Keratinocyte (primary cell): Measurements from ENCODE around the gene HNF4A. TPM values are rescaled to one million over a fixed set of nuclear protein-coding genes. Genes with fewer than 3 reads are reported as not detected.

Experiments used
- DNase-seq: peaks from one replicate; pipeline ENCODE4 v3.0.0-alpha.2; 2011; ENCODE audit warnings: low read depth, missing footprints, low spot score
- FAIRE-seq: peaks from 2 replicates; lab custom pipeline; 2011; peaks lifted over from hg19 to GRCh38; lab: Jason Lieb, UNC
- H2AFZ ChIP-seq: 2 replicates; pipeline ENCODE4 v1.6.0; 2012; ENCODE audit warnings: low read length, control low read depth, inconsistent platforms; ENCODE audit not compliant: control insufficient read depth
- H3K27ac ChIP-seq: 2 replicates; pipeline ENCODE4 v1.5.1; 2011; ENCODE audit warnings: low read length; ENCODE audit not compliant: control insufficient read depth, insufficient read depth
- H3K27me3 ChIP-seq: 3 replicates; pipeline ENCODE4 v1.6.0; 2011; ENCODE audit warnings: low read length; ENCODE audit not compliant: control insufficient read depth, insufficient read depth; ENCODE audit errors: extremely low read depth
- H3K36me3 ChIP-seq, 2 experiments: 2 replicates in 1 of 2; 3 replicates in 1 of 2; pipeline ENCODE4 v1.5.1; 2011; ENCODE audit warnings: low read length in 2 of 2, mild to moderate bottlenecking in 1 of 2; ENCODE audit not compliant: control insufficient read depth in 2 of 2, insufficient read depth in 2 of 2; ENCODE audit errors: extremely low read depth in 1 of 2
- H3K4me1 ChIP-seq: 3 replicates; pipeline ENCODE4 v1.5.1; 2011; ENCODE audit warnings: low read length; ENCODE audit not compliant: control insufficient read depth, insufficient read depth; ENCODE audit errors: extremely low read depth
- H3K4me2 ChIP-seq: 3 replicates; pipeline ENCODE4 v1.6.0; 2011; ENCODE audit warnings: low read depth, low read length; ENCODE audit not compliant: control insufficient read depth, insufficient read depth; ENCODE audit errors: extremely low read depth
- H3K4me3 ChIP-seq, 3 experiments: fragments of 200-600 bp in 1 of 3; sonication (generic) in 1 of 3; 2 replicates in 2 of 3; 3 replicates in 1 of 3; pipeline ENCODE4 v1.5.1; 2011 to 2016; ENCODE audit warnings: low read length in 3 of 3, mild to moderate bottlenecking in 3 of 3, control low read depth in 2 of 3, inconsistent platforms in 1 of 3, low read depth in 1 of 3, mixed read lengths in 1 of 3, mixed run types in 1 of 3, moderate library complexity in 1 of 3; ENCODE audit not compliant: control insufficient read depth in 2 of 3, insufficient read depth in 2 of 3; ENCODE audit errors: extremely low read depth in 1 of 3
- H3K79me2 ChIP-seq: 2 replicates; pipeline ENCODE4 v1.6.0; 2012; ENCODE audit warnings: low read length; ENCODE audit not compliant: control insufficient read depth, insufficient read depth
- H3K9ac ChIP-seq: 3 replicates; pipeline ENCODE4 v1.6.0; 2011; ENCODE audit warnings: low read length; ENCODE audit not compliant: control insufficient read depth, insufficient read depth; ENCODE audit errors: extremely low read depth
- H3K9me1 ChIP-seq: 3 replicates; pipeline ENCODE4 v1.6.0; 2011; ENCODE audit warnings: low read length; ENCODE audit not compliant: control insufficient read depth, insufficient read depth; ENCODE audit errors: extremely low read depth
- H3K9me3 ChIP-seq: 2 replicates; pipeline ENCODE4 v1.5.1; 2012; ENCODE audit warnings: low read depth, low read length; ENCODE audit not compliant: control insufficient read depth
- H4K20me1 ChIP-seq: 3 replicates; pipeline ENCODE4 v1.6.0; 2011; ENCODE audit warnings: low read length; ENCODE audit not compliant: control insufficient read depth, insufficient read depth; ENCODE audit errors: extremely low read depth
- EZH2 ChIP-seq: IDR thresholded peaks from one replicate; pipeline ENCODE4 v1.6.1; 2012; ENCODE audit warnings: inconsistent platforms, mild to moderate bottlenecking, low read length, moderate library complexity
- dilution Hi-C: fragments of 300-500 bp; cut with MboI; formaldehyde crosslinking; loops from one replicate; pipeline ENCODE4 v1.7.0; 2020; ENCODE audit warnings: low sequenced_read_pairs; ENCODE audit not compliant: extremely low pct_ligation_motif_present
- polyA plus RNA-seq, 5 experiments: library from polyadenylated mRNA; depleted of rRNA in 3 of 5; stranded (reverse) in 3 of 5; stranded (forward) in 1 of 5; unstranded in 1 of 5; fragments of >200 nt; gene quantifications; 1 replicate in 1 of 5; 2 replicates in 3 of 5; 3 replicates in 1 of 5; pipeline versions ENCODE4 v1.2.1 to v1.2.3, GENCODE V29; 2011 to 2012; ENCODE audit warnings: missing spikeins in 2 of 5, low read depth in 1 of 5, low replicate concordance in 1 of 5
- TF ChIP-seq, protein P1 (sequence below), 3 experiments: IDR thresholded peaks in 1 of 3; conservative IDR thresholded peaks in 1 of 3; optimal IDR thresholded peaks in 1 of 3; 2 replicates in 2 of 3; 3 replicates in 1 of 3; pipeline versions ENCODE3 to v1.5.1; 2011; ENCODE audit warnings: low read length in 3 of 3, mild to moderate bottlenecking in 3 of 3, moderate library complexity in 2 of 3, control low read depth in 1 of 3, inconsistent platforms in 1 of 3; ENCODE audit not compliant: insufficient read depth in 2 of 3; ENCODE audit errors: extremely low read depth in 1 of 3

The HNF4A gene
- polyA plus RNA-seq, 1 donor (not counting 4 experiments of a cell fraction or from before 2014, with no cell fraction given) = not detected

DNA sequence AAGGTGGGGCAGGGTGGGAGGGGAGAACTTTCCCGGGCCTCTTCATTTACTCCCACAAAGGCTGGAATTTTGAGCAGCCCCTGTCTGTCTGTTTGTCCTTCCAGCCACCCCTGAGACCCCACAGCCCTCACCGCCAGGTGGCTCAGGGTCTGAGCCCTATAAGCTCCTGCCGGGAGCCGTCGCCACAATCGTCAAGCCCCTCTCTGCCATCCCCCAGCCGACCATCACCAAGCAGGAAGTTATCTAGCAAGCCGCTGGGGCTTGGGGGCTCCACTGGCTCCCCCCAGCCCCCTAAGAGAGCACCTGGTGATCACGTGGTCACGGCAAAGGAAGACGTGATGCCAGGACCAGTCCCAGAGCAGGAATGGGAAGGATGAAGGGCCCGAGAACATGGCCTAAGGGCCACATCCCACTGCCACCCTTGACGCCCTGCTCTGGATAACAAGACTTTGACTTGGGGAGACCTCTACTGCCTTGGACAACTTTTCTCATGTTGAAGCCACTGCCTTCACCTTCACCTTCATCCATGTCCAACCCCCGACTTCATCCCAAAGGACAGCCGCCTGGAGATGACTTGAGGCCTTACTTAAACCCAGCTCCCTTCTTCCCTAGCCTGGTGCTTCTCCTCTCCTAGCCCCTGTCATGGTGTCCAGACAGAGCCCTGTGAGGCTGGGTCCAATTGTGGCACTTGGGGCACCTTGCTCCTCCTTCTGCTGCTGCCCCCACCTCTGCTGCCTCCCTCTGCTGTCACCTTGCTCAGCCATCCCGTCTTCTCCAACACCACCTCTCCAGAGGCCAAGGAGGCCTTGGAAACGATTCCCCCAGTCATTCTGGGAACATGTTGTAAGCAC is 74.1 kb downstream of the HNF4A start:
- no peaks in the 10 kb centered on the region for H4K20me1 ChIP-seq
- DNase-seq = no peak
- H3K4me2 ChIP-seq = no peak overlapping the region
- H3K27ac ChIP-seq = no peak overlapping the region
- H3K9me3 ChIP-seq = no peaks in the 10 kb centered on the region
- H3K27me3 ChIP-seq = peaks cover 19% of the 10 kb centered on the region
- H3K9me1 ChIP-seq = no peaks in the 10 kb centered on the region
- no peaks in the 10 kb centered on the region for H3K79me2 ChIP-seq
- dilution Hi-C loops = no loop called here
- no peak overlapping the region for H3K9ac ChIP-seq
- no peaks in the 10 kb centered on the region for H3K36me3 ChIP-seq
- FAIRE-seq = no peak
- H3K4me3 ChIP-seq = no peak overlapping the region
- H2AFZ ChIP-seq = no peak overlapping the region
- TF ChIP-seq EZH2 = no peak
- TF ChIP-seq, protein P1, sequence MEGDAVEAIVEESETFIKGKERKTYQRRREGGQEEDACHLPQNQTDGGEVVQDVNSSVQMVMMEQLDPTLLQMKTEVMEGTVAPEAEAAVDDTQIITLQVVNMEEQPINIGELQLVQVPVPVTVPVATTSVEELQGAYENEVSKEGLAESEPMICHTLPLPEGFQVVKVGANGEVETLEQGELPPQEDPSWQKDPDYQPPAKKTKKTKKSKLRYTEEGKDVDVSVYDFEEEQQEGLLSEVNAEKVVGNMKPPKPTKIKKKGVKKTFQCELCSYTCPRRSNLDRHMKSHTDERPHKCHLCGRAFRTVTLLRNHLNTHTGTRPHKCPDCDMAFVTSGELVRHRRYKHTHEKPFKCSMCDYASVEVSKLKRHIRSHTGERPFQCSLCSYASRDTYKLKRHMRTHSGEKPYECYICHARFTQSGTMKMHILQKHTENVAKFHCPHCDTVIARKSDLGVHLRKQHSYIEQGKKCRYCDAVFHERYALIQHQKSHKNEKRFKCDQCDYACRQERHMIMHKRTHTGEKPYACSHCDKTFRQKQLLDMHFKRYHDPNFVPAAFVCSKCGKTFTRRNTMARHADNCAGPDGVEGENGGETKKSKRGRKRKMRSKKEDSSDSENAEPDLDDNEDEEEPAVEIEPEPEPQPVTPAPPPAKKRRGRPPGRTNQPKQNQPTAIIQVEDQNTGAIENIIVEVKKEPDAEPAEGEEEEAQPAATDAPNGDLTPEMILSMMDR (optimal IDR thresholded peaks at IDR 0.05 in 1 of 3, IDR thresholded peaks at IDR 0.05 in 1 of 3, conservative IDR thresholded peaks at IDR 0.05 in 1 of 3; ENCODE audit: extremely low read depth in 1 of 3, insufficient read depth in 2 of 3, low read length in 3 of 3) = no peak
- no peaks in the 10 kb centered on the region for H3K4me1 ChIP-seq

DNA sequence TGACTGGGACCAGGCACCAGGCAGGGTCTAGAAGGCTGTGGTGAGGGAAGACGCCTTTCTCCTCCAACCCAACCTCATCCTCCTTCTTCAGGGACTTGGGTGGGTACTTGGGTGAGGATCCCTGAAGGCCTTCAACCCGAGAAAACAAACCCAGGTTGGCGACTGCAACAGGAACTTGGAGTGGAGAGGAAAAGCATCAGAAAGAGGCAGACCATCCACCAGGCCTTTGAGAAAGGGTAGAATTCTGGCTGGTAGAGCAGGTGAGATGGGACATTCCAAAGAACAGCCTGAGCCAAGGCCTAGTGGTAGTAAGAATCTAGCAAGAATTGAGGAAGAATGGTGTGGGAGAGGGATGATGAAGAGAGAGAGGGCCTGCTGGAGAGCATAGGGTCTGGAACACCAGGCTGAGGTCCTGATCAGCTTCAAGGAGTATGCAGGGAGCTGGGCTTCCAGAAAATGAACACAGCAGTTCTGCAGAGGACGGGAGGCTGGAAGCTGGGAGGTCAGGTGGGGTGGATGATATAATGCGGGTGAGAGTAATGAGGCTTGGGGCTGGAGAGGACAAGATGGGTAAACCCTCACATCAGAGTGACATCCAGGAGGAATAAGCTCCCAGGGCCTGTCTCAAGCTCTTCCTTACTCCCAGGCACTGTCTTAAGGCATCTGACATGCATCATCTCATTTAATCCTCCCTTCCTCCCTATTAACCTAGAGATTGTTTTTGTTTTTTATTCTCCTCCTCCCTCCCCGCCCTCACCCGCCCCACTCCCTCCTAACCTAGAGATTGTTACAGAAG is 75.0 kb downstream of the HNF4A start:
- Histone ChIP-seq H3K4me1 (no peaks in the 10 kb centered on the region), H3K36me3 (no peaks in the 10 kb centered on the region), H4K20me1 (no peaks in the 10 kb centered on the region), H3K27me3 (peaks cover 19% of the 10 kb centered on the region), H2AFZ (no peak overlapping the region), H3K4me3 (no peak overlapping the region), H3K79me2 (no peaks in the 10 kb centered on the region), H3K9me3 (no peaks in the 10 kb centered on the region), H3K4me2 (no peak overlapping the region), H3K9ac (no peak overlapping the region), H3K9me1 (no peaks in the 10 kb centered on the region), H3K27ac (no peak overlapping the region)
- DNase-seq = no peak
- FAIRE-seq = no peak
- dilution Hi-C loops = no loop called here
- TF ChIP-seq, protein P1 (optimal IDR thresholded peaks at IDR 0.05 in 1 of 3, IDR thresholded peaks at IDR 0.05 in 1 of 3, conservative IDR thresholded peaks at IDR 0.05 in 1 of 3; ENCODE audit: extremely low read depth in 1 of 3, insufficient read depth in 2 of 3, low read length in 3 of 3) = no peak
- no peak for TF ChIP-seq EZH2
